ENCODE measurements around the gene TMEM18. TPM values are rescaled to one million over a fixed set of nuclear protein-coding genes. Genes with fewer than 3 reads are reported as not detected.

The TMEM18 gene
- total and polyA plus RNA-seq, 2 donors (not counting 1 experiment from before 2014, with no cell fraction given), result 15.2 to 39.7 TPM

DNA sequence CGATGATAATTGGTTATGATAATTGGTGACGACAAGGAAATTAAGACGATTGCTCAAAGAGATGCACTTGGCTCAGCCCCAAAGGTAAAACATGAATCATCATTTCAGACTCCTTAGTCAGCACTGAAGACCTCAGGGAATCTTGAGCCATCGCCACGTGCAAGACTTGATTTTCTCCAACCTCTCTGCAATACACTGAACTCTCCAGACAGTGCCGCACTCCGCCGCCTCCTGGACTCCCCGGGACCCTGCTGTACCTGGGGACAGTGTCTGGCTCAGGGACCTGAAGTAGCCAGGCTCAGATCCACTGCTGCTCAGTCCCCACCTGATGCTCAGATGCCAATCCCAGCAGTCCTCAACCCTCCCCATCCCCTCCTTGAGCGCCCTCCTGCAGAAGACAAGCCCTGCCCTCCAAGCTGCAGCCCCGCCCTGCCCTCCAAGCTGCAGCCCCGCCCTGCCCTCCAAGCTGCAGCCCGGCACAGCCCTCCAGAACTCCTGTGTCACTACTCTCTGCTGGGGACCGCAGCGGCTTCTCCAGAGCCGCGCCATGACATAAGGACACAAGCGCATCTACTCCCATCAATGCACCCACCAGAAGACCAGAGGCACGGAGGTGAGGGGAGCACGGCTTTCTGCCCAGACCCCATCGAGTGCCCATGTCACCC lies 1.1 kb downstream of the TMEM18 start:
- peak; percentile 88 to 91 for DNase-seq (ENCODE audit: low read depth in 2 of 2)
- H3K4me2 ChIP-seq (ENCODE audit: extremely low read depth, insufficient read depth, low read length), result peak overlapping the region; percentile 91
- no peaks in the 10 kb centered on the region for H3K27me3 ChIP-seq (ENCODE audit: control insufficient read depth, insufficient read depth, low read length)
- peak overlapping the region; percentile 74 for H3K27ac ChIP-seq (ENCODE audit: insufficient read depth, low read length)
- H3K4me1 ChIP-seq (ENCODE audit: control insufficient read depth, extremely low read depth, insufficient read depth, low read length), result peaks cover 22% of the 10 kb centered on the region
- H3K36me3 ChIP-seq (ENCODE audit: control insufficient read depth, insufficient read depth, low read length), result peaks cover 5% of the 10 kb centered on the region
- TF ChIP-seq EZH2 (IDR thresholded peaks at IDR 0.05; ENCODE audit: low read length, missing control alignments), result no peak
- TF ChIP-seq CTCF (conservative IDR thresholded peaks at IDR 0.05 in 1 of 2, IDR thresholded peaks at IDR 0.05 in 1 of 2; ENCODE audit: low read depth in 1 of 2, low read length in 2 of 2), result peak in 1 of 2 donors; percentile 53
- no peaks in the 10 kb centered on the region for H3K9me3 ChIP-seq (ENCODE audit: control insufficient read depth, insufficient read depth, low read depth, low read length)
- H3K9ac ChIP-seq (ENCODE audit: insufficient read depth, low read length), result peak overlapping the region; percentile 48
- H3K4me3 ChIP-seq (replicated peaks in 1 of 4; ENCODE audit: control extremely low read depth in 1 of 4, insufficient read depth in 1 of 4, low read depth in 3 of 4, low read length in 4 of 4), result peak overlapping the region; percentile 57 to 66 (median 63)
- peaks cover 22% of the 10 kb centered on the region for H3K79me2 ChIP-seq (ENCODE audit: control insufficient read depth, insufficient read depth, low read length)
- H4K20me1 ChIP-seq (ENCODE audit: control insufficient read depth, extremely low read depth, insufficient read depth, low read length), result no peaks in the 10 kb centered on the region
- H2AFZ ChIP-seq (ENCODE audit: low read length), result peak overlapping the region; percentile 47

DNA sequence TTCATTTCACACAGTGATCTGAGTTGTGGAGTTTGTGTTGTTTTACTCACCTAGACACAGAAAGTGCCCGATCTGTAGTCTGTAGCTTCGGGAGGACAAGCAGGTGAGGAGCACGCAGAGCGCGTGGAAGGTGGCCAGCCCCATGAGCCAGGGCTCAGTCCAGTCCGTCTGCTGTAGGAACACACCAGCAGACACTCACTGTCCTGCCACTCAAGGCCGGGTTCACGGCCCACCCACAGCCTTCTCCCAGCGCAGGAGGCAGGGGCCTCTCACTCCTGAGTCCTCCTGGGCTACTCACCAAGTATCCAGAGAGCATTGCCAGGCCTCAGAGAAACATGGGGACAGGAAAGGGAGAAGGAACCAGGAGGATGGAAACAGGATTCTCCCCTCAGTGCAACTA lies 1.7 kb downstream of the TMEM18 start:
- peak overlapping the region in 2 of 4 experiments; percentile 5 to 66 for H3K4me3 ChIP-seq (replicated peaks in 1 of 4; ENCODE audit: control extremely low read depth in 1 of 4, insufficient read depth in 1 of 4, low read depth in 3 of 4, low read length in 4 of 4)
- no peak for TF ChIP-seq CTCF (conservative IDR thresholded peaks at IDR 0.05 in 1 of 2, IDR thresholded peaks at IDR 0.05 in 1 of 2; ENCODE audit: low read depth in 1 of 2, low read length in 2 of 2)
- TF ChIP-seq EZH2 (IDR thresholded peaks at IDR 0.05; ENCODE audit: low read length, missing control alignments), result no peak
- no peaks in the 10 kb centered on the region for H3K27me3 ChIP-seq (ENCODE audit: control insufficient read depth, insufficient read depth, low read length)
- no peak overlapping the region for H2AFZ ChIP-seq (ENCODE audit: low read length)
- H3K27ac ChIP-seq (ENCODE audit: insufficient read depth, low read length), result peak overlapping the region; percentile 74
- no peaks in the 10 kb centered on the region for H4K20me1 ChIP-seq (ENCODE audit: control insufficient read depth, extremely low read depth, insufficient read depth, low read length)
- peaks cover 22% of the 10 kb centered on the region for H3K4me1 ChIP-seq (ENCODE audit: control insufficient read depth, extremely low read depth, insufficient read depth, low read length)
- DNase-seq (ENCODE audit: low read depth in 2 of 2), result no peak
- H3K79me2 ChIP-seq (ENCODE audit: control insufficient read depth, insufficient read depth, low read length), result peaks cover 22% of the 10 kb centered on the region
- H3K9me3 ChIP-seq (ENCODE audit: control insufficient read depth, insufficient read depth, low read depth, low read length), result no peaks in the 10 kb centered on the region
- H3K36me3 ChIP-seq (ENCODE audit: control insufficient read depth, insufficient read depth, low read length), result peaks cover 6% of the 10 kb centered on the region
- no peak overlapping the region for H3K9ac ChIP-seq (ENCODE audit: insufficient read depth, low read length)
- H3K4me2 ChIP-seq (ENCODE audit: extremely low read depth, insufficient read depth, low read length), result peak overlapping the region; percentile 79

- Histone ChIP-seq H3K36me3 (ENCODE audit: control insufficient read depth, insufficient read depth, low read length) (peaks cover 6% of the 10 kb centered on the region), H3K9me3 (ENCODE audit: control insufficient read depth, insufficient read depth, low read depth, low read length) (no peaks in the 10 kb centered on the region), H3K79me2 (ENCODE audit: control insufficient read depth, insufficient read depth, low read length) (peaks cover 22% of the 10 kb centered on the region), H3K9ac (ENCODE audit: insufficient read depth, low read length) (no peak overlapping the region), H2AFZ (ENCODE audit: low read length) (no peak overlapping the region), H3K4me1 (ENCODE audit: control insufficient read depth, extremely low read depth, insufficient read depth, low read length) (peaks cover 22% of the 10 kb centered on the region), H3K27me3 (ENCODE audit: control insufficient read depth, insufficient read depth, low read length) (no peaks in the 10 kb centered on the region), H3K4me3 (replicated peaks in 1 of 4; ENCODE audit: control extremely low read depth in 1 of 4, insufficient read depth in 1 of 4, low read depth in 3 of 4, low read length in 4 of 4) (no peak overlapping the region), H3K27ac (ENCODE audit: insufficient read depth, low read length) (peak overlapping the region; percentile 74), H4K20me1 (ENCODE audit: control insufficient read depth, extremely low read depth, insufficient read depth, low read length) (no peaks in the 10 kb centered on the region), H3K4me2 (ENCODE audit: extremely low read depth, insufficient read depth, low read length) (no peak overlapping the region)
- DNase-seq (ENCODE audit: low read depth in 2 of 2), result no peak
- TF ChIP-seq CTCF (conservative IDR thresholded peaks at IDR 0.05 in 1 of 2, IDR thresholded peaks at IDR 0.05 in 1 of 2; ENCODE audit: low read depth in 1 of 2, low read length in 2 of 2) (no peak), EZH2 (IDR thresholded peaks at IDR 0.05; ENCODE audit: low read length, missing control alignments) (no peak)
These were observed 2.2 kb downstream of the TMEM18 start for GRCh38 chr2:675051-675450.

Measured in fibroblast of lung (primary cell).